Kidney epithelial cell (primary cell): ENCODE data around the gene SLC22A17. TPM values are rescaled to one million over a fixed set of nuclear protein-coding genes. Genes with fewer than 3 reads are reported as not detected.

ENCODE experiments used
- DNase-seq: peaks from one replicate; pipeline ENCODE4 v3.0.0-alpha.2; 2010; ENCODE audit warnings: low read depth
- H3K27me3 ChIP-seq: 2 replicates; pipeline ENCODE4 v1.6.0; 2011; ENCODE audit warnings: low read length; ENCODE audit not compliant: control insufficient read depth, insufficient read depth
- H3K36me3 ChIP-seq: 2 replicates; pipeline ENCODE4 v1.5.1; 2011; ENCODE audit warnings: low read length; ENCODE audit not compliant: control insufficient read depth, insufficient read depth
- H3K4me3 ChIP-seq: 2 replicates; pipeline ENCODE4 v1.5.1; 2011; ENCODE audit warnings: low read depth, mild to moderate bottlenecking, control low read depth, low read length
- CTCF ChIP-seq: IDR thresholded peaks from 2 replicates; pipeline ENCODE4 v1.5.1; 2011; ENCODE audit warnings: mild to moderate bottlenecking, moderate library complexity, low read length, control low read depth, inconsistent platforms; ENCODE audit not compliant: insufficient read depth, poor library complexity, severe bottlenecking
- total RNA-seq: library from RNA; depleted of rRNA; stranded (reverse); fragments of >200 nt; gene quantifications from 2 replicates; pipeline ENCODE4 v1.2.3, GENCODE V29; 2015

Gene SLC22A17
- total RNA-seq, 1 donor from 2014 or later, result 7.8 TPM

DNA sequence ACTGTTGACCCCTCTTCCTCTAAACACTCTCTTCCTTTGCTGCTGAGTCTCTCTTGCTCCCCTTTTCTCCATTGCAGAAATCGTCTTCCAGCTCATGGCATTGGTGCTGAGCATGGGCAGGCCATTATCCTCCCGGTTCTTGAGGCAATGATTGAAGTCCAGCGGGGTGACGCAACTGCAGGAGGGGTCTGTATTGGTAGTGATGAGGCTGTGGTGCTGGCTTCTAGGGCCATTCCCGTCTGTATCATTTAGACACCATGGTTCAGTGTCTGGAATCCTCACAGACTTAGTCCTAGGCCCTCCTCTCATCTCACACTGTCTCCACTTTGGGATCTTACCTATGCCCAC, 720 bp upstream of the SLC22A17 start:
- Histone ChIP-seq H3K27me3 (peaks cover 15% of the 10 kb centered on the region), H3K36me3 (no peaks in the 10 kb centered on the region), H3K4me3 (no peak overlapping the region)
- no peak for TF ChIP-seq CTCF
- DNase-seq, result no peak

GRCh38 chr14:23351681-23352505, 794 bp downstream of the SLC22A17 start:
- no peak for DNase-seq
- H3K36me3 ChIP-seq, result no peaks in the 10 kb centered on the region
- no peak for TF ChIP-seq CTCF

DNA sequence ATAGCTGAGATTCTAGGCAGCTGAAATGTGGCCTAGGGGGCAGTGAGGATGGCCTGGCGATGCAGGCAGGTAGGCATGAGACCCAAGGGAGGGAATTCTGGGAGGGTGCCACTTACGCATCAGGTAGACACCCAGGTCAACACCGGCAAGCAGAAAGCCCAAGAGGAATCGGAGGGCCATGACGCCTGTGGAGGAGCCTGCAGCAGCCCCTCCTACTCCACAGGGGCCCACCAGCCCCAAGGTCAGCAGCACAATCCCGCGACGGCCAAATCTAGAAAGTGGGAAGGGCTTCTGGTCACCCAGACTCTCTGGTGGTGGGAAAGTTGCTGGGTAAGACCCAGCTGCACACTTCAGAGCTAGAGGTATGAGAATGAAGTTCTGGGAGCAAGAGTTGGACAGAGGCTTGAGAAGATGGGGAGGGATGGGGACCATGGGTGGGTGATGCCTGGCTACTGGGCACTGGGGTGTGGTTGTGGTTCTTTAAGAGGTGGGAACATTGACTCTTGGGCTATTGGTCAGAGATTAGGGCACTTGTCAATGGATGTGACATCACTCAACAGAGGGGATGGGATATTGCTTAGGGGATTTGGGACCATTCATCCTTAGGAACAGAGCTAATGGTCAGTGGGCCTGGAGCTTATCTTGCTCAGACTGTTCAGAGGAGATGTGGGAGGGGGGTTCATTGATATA, 3.4 kb downstream of the SLC22A17 start:
- peaks cover 15% of the 10 kb centered on the region for H3K27me3 ChIP-seq
- no peak for TF ChIP-seq CTCF
- H3K36me3 ChIP-seq, result no peaks in the 10 kb centered on the region
- no peak overlapping the region for H3K4me3 ChIP-seq
- DNase-seq, result no peak

More at GRCh38 chr14:23351681-23352505, 794 bp downstream of the SLC22A17 start:
- Histone ChIP-seq H3K27me3 (peaks cover 15% of the 10 kb centered on the region), H3K4me3 (peak overlapping the region; percentile 65)

GRCh38 chr14:23348297-23348655, 4.4 kb downstream of the SLC22A17 start:
- H3K4me3 ChIP-seq, result no peak overlapping the region
- peaks cover 12% of the 10 kb centered on the region for H3K27me3 ChIP-seq
- DNase-seq, result no peak
- no peaks in the 10 kb centered on the region for H3K36me3 ChIP-seq
- TF ChIP-seq CTCF, result no peak

DNA sequence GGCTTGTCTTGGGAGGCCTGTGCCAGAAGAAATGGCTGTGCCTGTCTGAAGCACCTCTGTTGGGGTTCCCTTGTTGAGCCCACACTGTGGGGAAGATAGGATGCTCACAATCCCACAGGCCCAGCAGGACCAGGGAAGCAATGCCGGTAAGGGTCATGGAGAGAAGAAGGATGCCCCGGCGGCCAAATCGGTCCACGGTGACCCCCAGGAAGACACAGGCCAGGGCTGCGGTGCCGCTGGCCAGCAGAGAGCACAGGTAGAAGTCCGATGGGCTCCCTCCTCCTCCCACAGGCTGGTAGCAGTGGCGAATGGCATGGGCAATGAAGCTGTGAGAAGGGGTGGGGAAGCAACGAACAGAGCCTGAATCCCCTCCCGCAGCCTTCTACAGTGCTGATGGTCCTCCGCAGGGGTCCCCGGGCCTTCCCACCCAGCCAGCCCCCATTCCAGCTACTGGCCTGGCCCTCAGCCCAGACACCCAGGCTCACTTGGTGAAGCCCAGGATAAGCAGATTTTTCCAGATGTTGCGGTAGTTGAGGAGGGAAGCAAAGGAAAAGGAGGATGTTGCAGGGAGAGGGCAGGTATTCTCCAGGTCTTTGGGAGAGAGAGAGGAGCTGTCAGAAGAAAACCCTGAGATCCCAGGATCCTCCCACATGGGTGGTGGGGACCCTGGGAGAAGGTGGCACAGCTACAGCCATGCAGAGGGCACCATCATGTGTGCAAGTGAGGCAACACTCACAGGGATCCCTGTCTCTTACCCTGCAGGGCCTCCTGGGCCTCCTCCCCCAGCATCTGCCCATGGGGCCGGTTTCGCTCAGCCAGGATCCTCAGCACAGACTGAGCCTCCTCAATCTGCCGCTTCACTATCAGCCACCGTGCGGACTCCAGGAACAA, 5.0 kb downstream of the SLC22A17 start:
- DNase-seq, result no peak
- Histone ChIP-seq H3K4me3 (no peak overlapping the region), H3K27me3 (peaks cover 12% of the 10 kb centered on the region), H3K36me3 (no peaks in the 10 kb centered on the region)
- TF ChIP-seq CTCF, result no peak
